Naive B cell (primary cell): Measurements from ENCODE around the gene MKLN1. TPM values are rescaled to one million over a fixed set of nuclear protein-coding genes. Genes with fewer than 3 reads are reported as not detected.

Experiments used
- ATAC-seq, 2 donors: fragments of 150-1000 bp; cut with Tn5 transposase; 2 replicates each; pipeline ENCODE4 v1.10.0; 2021; ENCODE audit warnings: low read depth in 2 of 2, mild to moderate bottlenecking in 2 of 2, moderate library complexity in 2 of 2
- DNase-seq: peaks from one replicate; pipeline ENCODE4 v3.0.0; 2022
- H3K27ac Mint-ChIP-seq, 6 donors: one replicate each; pipeline ENCODE4 v1.8.0; 2020 to 2022; ENCODE audit warnings: mild to moderate bottlenecking in 6 of 6, mixed read lengths in 6 of 6, moderate library complexity in 5 of 6, inconsistent platforms in 2 of 6
- H3K27me3 Mint-ChIP-seq, 3 donors: one replicate each; pipeline ENCODE4 v1.8.0; 2021 to 2022; ENCODE audit warnings: mixed read lengths in 3 of 3, mild to moderate bottlenecking in 1 of 3
- H3K36me3 Mint-ChIP-seq, 2 donors: one replicate each; pipeline ENCODE4 v1.8.0; 2020 to 2022; ENCODE audit warnings: mixed read lengths in 2 of 2, inconsistent platforms in 1 of 2, mild to moderate bottlenecking in 1 of 2
- H3K4me1 Mint-ChIP-seq, 3 donors: one replicate each; pipeline ENCODE4 v1.8.0; 2020 to 2022; ENCODE audit warnings: mixed read lengths in 3 of 3, inconsistent platforms in 1 of 3, mild to moderate bottlenecking in 1 of 3, moderate library complexity in 1 of 3
- H3K4me3 Mint-ChIP-seq, 8 donors: one replicate each; pipeline ENCODE4 v1.8.0; 2020 to 2022; ENCODE audit warnings: mild to moderate bottlenecking in 8 of 8, mixed read lengths in 8 of 8, moderate library complexity in 8 of 8, inconsistent platforms in 2 of 8
- H3K9me3 Mint-ChIP-seq, 7 donors: one replicate each; pipeline ENCODE4 v1.8.0; 2020 to 2022; ENCODE audit warnings: mixed read lengths in 7 of 7, mild to moderate bottlenecking in 5 of 7, inconsistent platforms in 2 of 7, moderate library complexity in 1 of 7
- polyA plus RNA-seq, 6 donors: library from polyadenylated mRNA; unstranded; fragments of 300-500 nt; fragmentation: Illumina TruSeq; gene quantifications; one replicate each; pipeline ENCODE4 v1.2.3, GENCODE V29; 2021; ENCODE audit warnings: low read depth in 6 of 6

The MKLN1 gene
- 10 to 100 TPM; 19.6 to 39.8 (median 26.0) TPM for polyA plus RNA-seq

DNA sequence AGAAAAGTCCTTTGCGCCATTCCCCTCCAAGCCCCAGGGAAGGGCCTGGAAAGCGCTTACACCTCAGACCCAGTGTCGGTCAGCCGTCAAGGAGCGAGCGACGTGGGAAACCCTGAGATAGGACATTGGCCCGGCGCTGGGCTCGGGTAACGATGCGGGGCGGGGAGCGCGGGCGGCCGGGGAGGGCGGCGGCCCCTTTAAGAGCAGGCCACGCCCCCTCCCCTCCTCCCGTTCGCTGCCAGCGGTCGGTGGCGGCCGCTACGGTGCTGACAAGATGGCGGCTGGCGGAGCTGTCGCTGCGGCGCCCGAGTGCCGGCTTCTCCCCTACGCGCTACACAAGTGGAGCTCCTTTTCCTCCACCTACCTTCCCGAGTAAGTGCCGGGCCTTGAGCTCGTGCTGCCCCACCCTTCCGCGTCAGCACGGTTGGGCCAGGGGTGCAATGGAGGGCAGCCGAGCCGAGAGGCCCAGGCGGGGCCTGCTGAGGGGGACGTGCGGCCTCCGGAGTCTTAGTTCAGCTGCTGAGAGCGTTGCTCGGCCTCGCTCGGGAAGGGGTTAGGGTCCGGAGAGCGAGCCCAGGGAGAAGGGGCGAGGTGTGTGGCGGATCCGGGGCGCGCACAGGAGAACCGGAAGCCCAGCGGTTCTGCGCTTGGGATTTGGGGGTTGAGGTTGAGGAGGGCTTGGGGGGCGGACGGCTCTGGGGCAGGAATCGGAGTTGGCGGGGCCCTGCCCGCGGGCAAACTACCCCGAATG lies at the start of gene MKLN1:
MKLN1 (plus strand) TSS at position 251 of the 751 bp plus-strand sequence; CDS start at position 275, 24 bp downstream.
- Mint-ChIP-seq H3K9me3 (no peaks in the 10 kb centered on the region), H3K4me1 (peaks cover 41 to 52% (median 48%) of the 10 kb centered on the region in 3 donors), H3K4me3 (peak within 1 kb of the TSS; percentile 87 to 100 (median 98)), H3K36me3 (peaks cover 0 to 10% of the 10 kb centered on the region in 2 donors), H3K27me3 (no peaks in the 10 kb centered on the region), H3K27ac (peak within 1 kb of the TSS; percentile 94 to 100 (median 98))
- ATAC-seq (peak; percentile 93 to 95), DNase-seq (peak; percentile 86)

DNA sequence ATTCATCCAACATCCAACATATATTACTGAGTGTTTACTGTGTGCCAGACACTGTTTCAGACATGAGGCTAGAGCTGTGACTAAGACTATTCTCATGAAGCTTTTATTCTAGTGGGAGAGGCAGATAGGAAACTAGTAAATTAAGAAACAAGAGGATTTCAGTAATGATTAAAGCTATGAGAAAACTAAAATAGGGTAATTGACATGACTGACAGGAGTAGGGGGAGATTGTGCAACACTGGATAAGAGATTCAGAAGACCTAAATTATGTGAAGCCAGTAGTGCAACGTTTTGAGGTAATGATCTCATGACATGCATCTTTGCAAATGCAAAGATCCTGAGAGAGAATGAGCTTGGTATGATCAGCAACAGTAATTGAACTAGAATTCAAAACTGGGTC lies 48.6 kb upstream of the MKLN1 start:
- DNase-seq (no peak), ATAC-seq (no peak)
- peaks cover 0 to 9% (median 0%) of the 10 kb centered on the region in 3 donors for H3K27me3 Mint-ChIP-seq
- no peaks in the 10 kb centered on the region for H3K4me1 Mint-ChIP-seq
- H3K9me3 Mint-ChIP-seq, result peaks cover 0 to 4% (median 0%) of the 10 kb centered on the region in 7 donors
- H3K27ac Mint-ChIP-seq, result no peak overlapping the region
- peaks cover 0 to 4% of the 10 kb centered on the region in 2 donors for H3K36me3 Mint-ChIP-seq
- no peak overlapping the region for H3K4me3 Mint-ChIP-seq

DNA sequence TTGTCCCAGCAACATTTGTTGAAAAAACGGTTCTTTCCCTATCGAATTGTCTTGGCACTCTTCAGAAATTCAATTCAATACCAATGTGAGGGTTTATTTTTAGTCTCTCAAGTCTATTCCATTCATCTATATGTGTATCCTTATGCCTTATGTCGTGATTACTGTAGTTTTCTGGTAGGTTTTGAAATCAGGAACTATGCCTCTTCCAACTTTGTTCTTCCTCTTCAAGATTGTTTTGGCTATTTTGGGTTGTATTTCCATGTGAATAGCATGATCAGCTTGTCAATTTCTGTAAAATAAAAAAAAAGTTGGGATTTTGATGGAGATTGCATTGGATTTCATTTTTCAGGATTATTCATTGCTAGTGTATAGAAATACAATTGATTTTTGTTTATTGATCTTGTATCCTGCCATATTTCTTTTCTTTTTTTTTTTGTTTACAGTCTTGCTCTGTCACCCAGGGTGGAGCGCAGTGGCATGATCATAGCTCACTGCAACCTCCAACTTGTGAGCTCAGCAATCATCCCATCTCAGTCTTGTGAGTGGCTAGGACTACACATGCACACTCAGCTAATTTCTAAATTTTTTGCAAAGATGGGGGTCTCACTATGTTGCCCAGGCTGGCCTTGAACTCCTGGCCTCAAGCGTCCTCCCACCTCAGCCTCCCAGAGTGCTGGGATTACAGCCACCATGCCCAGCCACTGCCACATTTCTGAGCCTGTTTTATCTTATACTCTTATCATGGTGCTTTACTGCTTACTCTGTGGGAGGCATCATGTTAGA lies 46.2 kb upstream of the MKLN1 start:
- H3K27ac Mint-ChIP-seq, result no peak overlapping the region
- peaks cover 0 to 4% (median 0%) of the 10 kb centered on the region in 7 donors for H3K9me3 Mint-ChIP-seq
- ATAC-seq (no peak), DNase-seq (no peak)
- H3K27me3 Mint-ChIP-seq, result no peaks in the 10 kb centered on the region
- H3K36me3 Mint-ChIP-seq, result peaks cover 0 to 4% of the 10 kb centered on the region in 2 donors
- H3K4me3 Mint-ChIP-seq, result no peak overlapping the region
- H3K4me1 Mint-ChIP-seq, result no peaks in the 10 kb centered on the region

GRCh38 chr7:131284702-131285419 lies 42.8 kb upstream of the MKLN1 start:
- Mint-ChIP-seq H3K36me3 (peaks cover 2 to 8% of the 10 kb centered on the region in 2 donors), H3K4me3 (no peak overlapping the region), H3K27me3 (no peaks in the 10 kb centered on the region), H3K4me1 (no peaks in the 10 kb centered on the region), H3K27ac (no peak overlapping the region), H3K9me3 (peaks cover 0 to 11% (median 5%) of the 10 kb centered on the region in 7 donors)
- DNase-seq (no peak), ATAC-seq (no peak)

DNA sequence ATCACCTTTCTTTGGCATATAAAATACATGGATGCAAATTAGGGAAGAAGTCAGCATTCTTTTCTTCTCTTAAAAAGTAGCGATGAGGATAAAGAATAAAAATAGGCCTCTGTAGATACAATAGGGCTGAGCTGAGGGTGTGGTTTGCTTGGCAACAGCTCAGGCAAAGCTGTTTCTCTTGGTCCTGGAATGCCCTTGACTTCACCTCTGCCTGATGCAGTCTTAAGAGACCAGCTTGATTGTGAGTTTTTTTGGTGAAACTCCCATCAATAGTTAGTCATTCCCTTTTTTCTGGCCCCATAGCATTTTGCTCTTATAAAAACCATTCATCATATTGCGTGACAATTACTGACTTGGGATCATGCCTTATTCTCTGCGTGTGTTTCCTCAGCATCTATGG lies 42.1 kb upstream of the MKLN1 start:
- H3K36me3 Mint-ChIP-seq, result peaks cover 0 to 8% of the 10 kb centered on the region in 2 donors
- H3K4me1 Mint-ChIP-seq, result no peaks in the 10 kb centered on the region
- no peak overlapping the region for H3K27ac Mint-ChIP-seq

GRCh38 chr7:131288450-131288849 lies 39.2 kb upstream of the MKLN1 start:
- peaks cover 0 to 9% (median 5%) of the 10 kb centered on the region in 7 donors for H3K9me3 Mint-ChIP-seq
- DNase-seq (no peak), ATAC-seq (no peak)
- H3K27me3 Mint-ChIP-seq, result no peaks in the 10 kb centered on the region
- H3K27ac Mint-ChIP-seq, result peak overlapping the region in 2 of 6 donors; percentile 34 to 71
- no peaks in the 10 kb centered on the region for H3K4me1 Mint-ChIP-seq
- peaks cover 0 to 8% of the 10 kb centered on the region in 2 donors for H3K36me3 Mint-ChIP-seq
- no peak overlapping the region for H3K4me3 Mint-ChIP-seq

More for the DNA sequence above, 42.1 kb upstream of the MKLN1 start:
- DNase-seq (no peak), ATAC-seq (no peak)
- Mint-ChIP-seq H3K27me3 (no peaks in the 10 kb centered on the region), H3K9me3 (peaks cover 0 to 9% (median 5%) of the 10 kb centered on the region in 7 donors), H3K4me3 (no peak overlapping the region)

GRCh38 chr7:131289051-131289450 lies 38.6 kb upstream of the MKLN1 start:
- no peak for ATAC-seq
- no peak overlapping the region for H3K4me3 Mint-ChIP-seq
- H3K4me1 Mint-ChIP-seq, result no peaks in the 10 kb centered on the region

GRCh38 chr7:131292141-131292905 lies 35.4 kb upstream of the MKLN1 start:
- H3K36me3 Mint-ChIP-seq, result peaks cover 0 to 8% of the 10 kb centered on the region in 2 donors
- H3K4me3 Mint-ChIP-seq, result no peak overlapping the region
- ATAC-seq (no peak), DNase-seq (no peak)
- H3K9me3 Mint-ChIP-seq, result peaks cover 0 to 9% (median 5%) of the 10 kb centered on the region in 7 donors
- H3K4me1 Mint-ChIP-seq, result no peaks in the 10 kb centered on the region
- H3K27me3 Mint-ChIP-seq, result no peaks in the 10 kb centered on the region
- H3K27ac Mint-ChIP-seq, result peak overlapping the region in 3 of 6 donors; percentile 12 to 64 (median 38)

More at GRCh38 chr7:131289051-131289450, 38.6 kb upstream of the MKLN1 start:
- DNase-seq, result no peak
- Mint-ChIP-seq H3K9me3 (peaks cover 0 to 9% (median 5%) of the 10 kb centered on the region in 7 donors), H3K36me3 (peaks cover 0 to 8% of the 10 kb centered on the region in 2 donors), H3K27ac (peak overlapping the region in 1 of 6 donors; percentile 18), H3K27me3 (no peaks in the 10 kb centered on the region)

GRCh38 chr7:131293018-131293417 lies 34.7 kb upstream of the MKLN1 start:
- H3K9me3 Mint-ChIP-seq, result peaks cover 0 to 6% (median under 1%) of the 10 kb centered on the region in 7 donors
- DNase-seq (no peak), ATAC-seq (no peak)
- no peak overlapping the region for H3K27ac Mint-ChIP-seq
- H3K36me3 Mint-ChIP-seq, result peaks cover 0 to 3% of the 10 kb centered on the region in 2 donors
- no peaks in the 10 kb centered on the region for H3K4me1 Mint-ChIP-seq
- H3K27me3 Mint-ChIP-seq, result no peaks in the 10 kb centered on the region
- H3K4me3 Mint-ChIP-seq, result no peak overlapping the region

DNA sequence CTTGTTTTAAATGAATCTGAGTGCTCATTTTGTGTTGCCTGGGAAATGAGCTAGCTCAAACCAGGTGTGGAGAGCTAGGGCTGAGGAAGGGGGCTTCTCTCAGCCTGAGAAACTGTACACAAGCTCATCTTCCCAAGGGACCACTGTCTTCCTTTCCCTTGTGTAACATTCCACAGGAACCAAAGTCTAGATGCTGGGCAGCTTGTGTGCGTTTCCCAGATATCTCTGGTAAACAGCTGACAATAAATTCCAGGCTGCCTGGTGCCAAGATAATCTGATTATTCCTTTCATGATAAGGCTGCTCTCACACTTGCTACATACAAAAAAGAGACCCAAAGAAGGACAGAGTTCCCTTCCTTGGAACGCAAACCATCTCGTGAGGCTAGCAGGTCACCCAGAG lies 33.1 kb upstream of the MKLN1 start:
- no peaks in the 10 kb centered on the region for H3K4me1 Mint-ChIP-seq
- DNase-seq (no peak), ATAC-seq (no peak)
- H3K27me3 Mint-ChIP-seq, result no peaks in the 10 kb centered on the region
- H3K27ac Mint-ChIP-seq, result peak overlapping the region in 1 of 6 donors; percentile 45
- no peaks in the 10 kb centered on the region for H3K36me3 Mint-ChIP-seq
- no peak overlapping the region for H3K4me3 Mint-ChIP-seq
- no peaks in the 10 kb centered on the region for H3K9me3 Mint-ChIP-seq

- Mint-ChIP-seq H3K9me3 (no peaks in the 10 kb centered on the region), H3K27me3 (peaks cover 0 to 8% (median 0%) of the 10 kb centered on the region in 3 donors), H3K4me3 (no peak overlapping the region), H3K36me3 (no peaks in the 10 kb centered on the region), H3K4me1 (no peaks in the 10 kb centered on the region), H3K27ac (peak overlapping the region in 1 of 6 donors; percentile 52)
- no peak for DNase-seq
- ATAC-seq, result no peak
Observed at GRCh38 chr7:131298608-131298992, 29.1 kb upstream of the MKLN1 start.

DNA sequence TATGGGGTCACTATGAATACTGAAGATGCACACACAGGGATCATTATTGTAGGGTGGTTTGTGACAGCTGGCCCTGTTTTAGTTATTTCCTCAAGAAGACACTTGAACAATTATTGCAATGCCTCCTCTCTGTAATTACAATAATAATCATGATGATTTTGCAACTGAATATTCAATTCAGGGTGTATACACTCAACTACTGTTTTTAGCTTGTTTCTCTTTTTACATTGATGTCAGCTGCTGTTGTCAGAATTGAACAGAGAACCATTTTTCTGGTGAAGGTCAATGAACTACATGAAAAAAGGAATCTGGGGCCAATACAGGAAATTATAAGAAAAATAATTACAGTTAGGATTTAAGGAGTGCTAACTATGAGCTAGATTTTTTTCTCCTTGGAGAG lies 28.6 kb upstream of the MKLN1 start:
- H3K4me1 Mint-ChIP-seq, result no peaks in the 10 kb centered on the region

More for the DNA sequence above, 28.6 kb upstream of the MKLN1 start:
- H3K36me3 Mint-ChIP-seq, result no peaks in the 10 kb centered on the region
- peaks cover 0 to 8% (median 0%) of the 10 kb centered on the region in 3 donors for H3K27me3 Mint-ChIP-seq
- ATAC-seq (no peak), DNase-seq (no peak)
- H3K9me3 Mint-ChIP-seq, result no peaks in the 10 kb centered on the region
- H3K27ac Mint-ChIP-seq, result no peak overlapping the region
- H3K4me3 Mint-ChIP-seq, result no peak overlapping the region
